ENCODE data around the gene TMEM132C.
"Not testable (repeated sequence)": the region's sequence is repeated elsewhere in the genome, so short reads cannot be mapped to it uniquely, and the experiment has no call there.

TMEM132C gene

GRCh38 chr12:128267131-128267622, at the start of gene TMEM132C:
TMEM132C (plus strand) TSS chr12:128267170; CDS start chr12:128267403, 233 bp downstream.
- DNase-seq = no peak

- DNase-seq = no peak
Measured at GRCh38 chr12:128224226-128224625, 42.7 kb upstream of the TMEM132C start.

GRCh38 chr12:128228581-128228980, 38.4 kb upstream of the TMEM132C start:
- DNase-seq = no peak

GRCh38 chr12:128235635-128236417, 31.1 kb upstream of the TMEM132C start:
- DNase-seq = no peak

- DNase-seq = no peak
Measured at GRCh38 chr12:128236525-128236924, 30.4 kb upstream of the TMEM132C start.

GRCh38 chr12:128240745-128241144, 26.2 kb upstream of the TMEM132C start:
- DNase-seq = no peak

GRCh38 chr12:128245121-128245520, 21.8 kb upstream of the TMEM132C start:
- no peak for DNase-seq

GRCh38 chr12:128245905-128246304, 21.1 kb upstream of the TMEM132C start:
- DNase-seq = no peak

- DNase-seq = no peak
Measured at GRCh38 chr12:128250096-128250495, 16.9 kb upstream of the TMEM132C start.

GRCh38 chr12:128253829-128254228, 13.1 kb upstream of the TMEM132C start:
- not testable (repeated sequence) for DNase-seq

- DNase-seq = no peak
Measured at GRCh38 chr12:128258866-128259555, 8.0 kb upstream of the TMEM132C start.

GRCh38 chr12:128259556-128260070, 7.4 kb upstream of the TMEM132C start:
- no peak for DNase-seq

- DNase-seq = no peak
Measured at GRCh38 chr12:128261757-128262156, 5.2 kb upstream of the TMEM132C start.

GRCh38 chr12:128265566-128265965, 1.4 kb upstream of the TMEM132C start:
- no peak for DNase-seq

GRCh38 chr12:128266086-128266485, 884 bp upstream of the TMEM132C start:
- no peak for DNase-seq

- no peak for DNase-seq
Measured at GRCh38 chr12:128266541-128267130, 334 bp upstream of the TMEM132C start.

GRCh38 chr12:128267651-128268378, 845 bp downstream of the TMEM132C start:
- DNase-seq = no peak

GRCh38 chr12:128268379-128268995, 1.5 kb downstream of the TMEM132C start:
- no peak for DNase-seq

GRCh38 chr12:128269181-128269591, 2.2 kb downstream of the TMEM132C start:
- DNase-seq = no peak

- no peak for DNase-seq
Measured at GRCh38 chr12:128276471-128276870, 9.5 kb downstream of the TMEM132C start.

- no peak for DNase-seq
Measured at GRCh38 chr12:128286970-128287369, 20.0 kb downstream of the TMEM132C start.

GRCh38 chr12:128288357-128288756, 21.4 kb downstream of the TMEM132C start:
- DNase-seq = no peak
